Measurements from ENCODE around the gene ACTN3. TPM values are rescaled to one million over a fixed set of nuclear protein-coding genes. Genes with fewer than 3 reads are reported as not detected.

ACTN3 gene
- polyA plus RNA-seq, 3 donors: not detected

GRCh38 chr11:66592457-66593302, 46.0 kb downstream of the ACTN3 start, which contains the start of the genes CCDC87 and CCS:
Gene CCDC87, minus strand, starts transcription at chr11:66593063. Its CDS starts 48 bp downstream, at chr11:66593015.
Gene CCS, plus strand, starts transcription at chr11:66593185. Its CDS starts 77 bp downstream, at chr11:66593262.
- H3K36me3 ChIP-seq (replicated peaks in 1 of 2; ENCODE audit: control insufficient read depth in 1 of 2, insufficient read depth in 2 of 2, low read length in 2 of 2): no peaks in the 10 kb centered on the region
- Mint-ChIP-seq H3K36me3 (peaks cover 4 to 13% of the 10 kb centered on the region in 2 donors), H3K27me3 (ENCODE audit: low read depth in 3 of 3) (peaks cover 0 to 1% (median 0%) of the 10 kb centered on the region in 3 donors), H3K4me1 (peaks cover 26% of the 10 kb centered on the region), H3K27ac (peak within 1 kb of the TSS; percentile 95 to 99 (median 98)), H3K4me3 (peak within 1 kb of the TSS; percentile 97 to 100), H3K9me3 (no peaks in the 10 kb centered on the region)
- WGBS (ENCODE audit: insufficient coverage): 19% methylated on average over 68 of the region's 68 CpGs
- H3K4me2 ChIP-seq (replicated peaks; ENCODE audit: extremely low read depth, low read length, poor library complexity, severe bottlenecking): peak within 1 kb of the TSS; percentile 88
- no peaks in the 10 kb centered on the region for H3K9me3 ChIP-seq (replicated peaks in 1 of 2; ENCODE audit: control insufficient read depth in 1 of 2, insufficient read depth in 1 of 2, low read length in 2 of 2)
- no peaks in the 10 kb centered on the region for H3K27me3 ChIP-seq (ENCODE audit: control insufficient read depth in 2 of 2, insufficient read depth in 2 of 2, low read length in 2 of 2)
- H2AFZ ChIP-seq (ENCODE audit: insufficient read depth, low read depth, low read length, poor library complexity, severe bottlenecking): peak within 1 kb of the TSS; percentile 96
- H3K4me3 ChIP-seq (replicated peaks in 1 of 3; ENCODE audit: low read depth in 2 of 3, low read length in 3 of 3): peak within 1 kb of the TSS; percentile 64 to 84 (median 81)
- no peaks in the 10 kb centered on the region for H4K20me1 ChIP-seq (ENCODE audit: insufficient read depth, low read length)
- DNase-seq: peak; percentile 96 to 98 (median 96)
- peaks cover 14 to 35% of the 10 kb centered on the region in 2 donors for H3K4me1 ChIP-seq (ENCODE audit: control insufficient read depth in 1 of 2, insufficient read depth in 2 of 2, low read length in 2 of 2)
- intact Hi-C loops (cut with micrococcal nuclease): loop anchor here (2.0 to 5.0 kb wide), 2 partner anchors 24 to 85 kb away; partner anchors contain the start of genes RBM14 (in 2 of the 2) and RBM4B (in 1 of the 2)
- peak; percentile 84 for TF ChIP-seq CTCF (IDR thresholded peaks at IDR 0.05)
- H3K9ac ChIP-seq (ENCODE audit: insufficient read depth, low read length, poor library complexity, severe bottlenecking): peak within 1 kb of the TSS; percentile 76
- peaks cover 13% of the 10 kb centered on the region for H3K79me2 ChIP-seq (ENCODE audit: insufficient read depth, low read length)
- peak within 1 kb of the TSS; percentile 63 to 84 for H3K27ac ChIP-seq (ENCODE audit: low read depth in 1 of 2, low read length in 2 of 2)

GRCh38 chr11:66593303-66593635, 46.6 kb downstream of the ACTN3 start:
- peaks cover 14 to 35% of the 10 kb centered on the region in 2 donors for H3K4me1 ChIP-seq (ENCODE audit: control insufficient read depth in 1 of 2, insufficient read depth in 2 of 2, low read length in 2 of 2)
- H3K27ac ChIP-seq (ENCODE audit: low read depth in 1 of 2, low read length in 2 of 2): peak overlapping the region; percentile 63 to 84
- H3K9me3 ChIP-seq (replicated peaks in 1 of 2; ENCODE audit: control insufficient read depth in 1 of 2, insufficient read depth in 1 of 2, low read length in 2 of 2): no peaks in the 10 kb centered on the region
- H3K36me3 Mint-ChIP-seq: peaks cover 4 to 13% of the 10 kb centered on the region in 2 donors
- H3K4me2 ChIP-seq (replicated peaks; ENCODE audit: extremely low read depth, low read length, poor library complexity, severe bottlenecking): peak overlapping the region; percentile 88
- peak overlapping the region; percentile 95 to 99 (median 98) for H3K27ac Mint-ChIP-seq
- peaks cover 0 to 1% (median 0%) of the 10 kb centered on the region in 3 donors for H3K27me3 Mint-ChIP-seq (ENCODE audit: low read depth in 3 of 3)
- WGBS (ENCODE audit: insufficient coverage): 7% methylated on average over 12 of the region's 12 CpGs
- intact Hi-C loops (cut with micrococcal nuclease): loop anchor here (2.0 to 5.0 kb wide), 2 partner anchors 24 to 84 kb away; partner anchors contain the start of genes RBM14 (in 2 of the 2) and RBM4B (in 1 of the 2)
- peak in 1 of 3 donors; percentile 20 for DNase-seq
- peak overlapping the region; percentile 76 for H3K9ac ChIP-seq (ENCODE audit: insufficient read depth, low read length, poor library complexity, severe bottlenecking)
- peak overlapping the region; percentile 64 to 84 (median 81) for H3K4me3 ChIP-seq (replicated peaks in 1 of 3; ENCODE audit: low read depth in 2 of 3, low read length in 3 of 3)
- no peaks in the 10 kb centered on the region for H3K36me3 ChIP-seq (replicated peaks in 1 of 2; ENCODE audit: control insufficient read depth in 1 of 2, insufficient read depth in 2 of 2, low read length in 2 of 2)
- no peaks in the 10 kb centered on the region for H3K9me3 Mint-ChIP-seq
- H3K27me3 ChIP-seq (ENCODE audit: control insufficient read depth in 2 of 2, insufficient read depth in 2 of 2, low read length in 2 of 2): no peaks in the 10 kb centered on the region
- H3K79me2 ChIP-seq (ENCODE audit: insufficient read depth, low read length): peaks cover 13% of the 10 kb centered on the region
- peaks cover 26% of the 10 kb centered on the region for H3K4me1 Mint-ChIP-seq
- no peak for TF ChIP-seq CTCF (IDR thresholded peaks at IDR 0.05)
- no peaks in the 10 kb centered on the region for H4K20me1 ChIP-seq (ENCODE audit: insufficient read depth, low read length)
- peak overlapping the region; percentile 97 to 100 for H3K4me3 Mint-ChIP-seq
- H2AFZ ChIP-seq (ENCODE audit: insufficient read depth, low read depth, low read length, poor library complexity, severe bottlenecking): peak overlapping the region; percentile 96
